Measurements from ENCODE around the gene SF1. TPM values are rescaled to one million over a fixed set of nuclear protein-coding genes. Genes with fewer than 3 reads are reported as not detected.

SF1 gene
- total RNA-seq, 4 donors from 2014 or later = 199 to 285 (median 234) TPM

GRCh38 chr11:64770120-64770519 is 8.2 kb downstream of the SF1 start:
- WGBS = 86% methylated on average over 12 of the region's 12 CpGs
- no peak for DNase-seq (ENCODE audit: extremely low spot score)
- TF ChIP-seq POLR2AphosphoS5 (IDR thresholded peaks at IDR 0.05) (no peak), CTCF (IDR thresholded peaks at IDR 0.05) (no peak), POLR2A (IDR thresholded peaks at IDR 0.05; ENCODE audit: low read depth) (no peak), EP300 (IDR thresholded peaks at IDR 0.05) (no peak)
- Histone ChIP-seq H3K4me3 (no peak overlapping the region), H3K36me3 (peaks cover 92 to 100% (median 99%) of the 10 kb centered on the region in 4 donors), H3K4me1 (peaks cover 50 to 82% (median 73%) of the 10 kb centered on the region in 4 donors), H3K9me3 (no peaks in the 10 kb centered on the region), H3K27me3 (no peaks in the 10 kb centered on the region), H3K27ac (replicated peaks in 1 of 4) (peak overlapping the region in 2 of 4 donors; percentile 5 to 88)
- intact Hi-C loops (cut with DNase I) = no loop called here

- Histone ChIP-seq H3K27me3 (no peaks in the 10 kb centered on the region), H3K4me3 (no peak overlapping the region), H3K9me3 (no peaks in the 10 kb centered on the region), H3K36me3 (peaks cover 92 to 100% (median 99%) of the 10 kb centered on the region in 4 donors), H3K4me1 (peaks cover 50 to 82% (median 73%) of the 10 kb centered on the region in 4 donors), H3K27ac (replicated peaks in 1 of 4) (peak overlapping the region in 3 of 4 donors; percentile 24 to 88 (median 69))
- TF ChIP-seq POLR2AphosphoS5 (IDR thresholded peaks at IDR 0.05) = peak in 1 of 2 donors; percentile 6
- TF ChIP-seq POLR2A (IDR thresholded peaks at IDR 0.05; ENCODE audit: low read depth) = no peak
- DNase-seq (ENCODE audit: extremely low spot score) = no peak
- intact Hi-C loops (cut with DNase I) = no loop called here
- 88% methylated on average over 6 of the region's 6 CpGs for WGBS
These were observed 9.1 kb downstream of the SF1 start for GRCh38 chr11:64769283-64769682.

DNA sequence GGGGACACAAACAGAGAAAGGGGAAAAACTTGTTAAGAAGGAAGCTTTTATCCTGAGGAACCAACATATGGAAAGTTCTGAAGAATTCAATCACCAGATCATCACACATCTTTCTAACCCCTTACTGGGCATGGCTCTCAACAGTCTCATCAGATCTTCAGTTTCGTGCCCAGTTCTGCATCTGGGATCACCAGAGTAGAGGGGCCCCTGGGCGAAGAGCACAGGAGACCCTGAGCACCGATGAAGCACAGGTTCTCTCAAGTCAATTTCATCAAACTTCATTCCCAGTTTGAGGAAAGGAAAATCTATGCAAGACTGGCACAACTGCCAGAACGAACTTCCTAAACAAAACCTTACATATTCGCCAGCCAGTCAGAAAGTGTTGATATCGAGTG is 10.0 kb downstream of the SF1 start:
- no peaks in the 10 kb centered on the region for H3K27me3 ChIP-seq
- H3K4me3 ChIP-seq = no peak overlapping the region
- intact Hi-C loops (cut with DNase I) = no loop called here
- peaks cover 50 to 82% (median 73%) of the 10 kb centered on the region in 4 donors for H3K4me1 ChIP-seq
- no peaks in the 10 kb centered on the region for H3K9me3 ChIP-seq
- TF ChIP-seq POLR2AphosphoS5 (IDR thresholded peaks at IDR 0.05) (no peak), POLR2A (IDR thresholded peaks at IDR 0.05; ENCODE audit: low read depth) (no peak), CTCF (IDR thresholded peaks at IDR 0.05) (no peak), EP300 (IDR thresholded peaks at IDR 0.05) (no peak)
- 78% methylated on average over 6 of the region's 6 CpGs for WGBS
- H3K36me3 ChIP-seq = peaks cover 84 to 100% (median 98%) of the 10 kb centered on the region in 4 donors
- peak overlapping the region; percentile 69 to 88 (median 80) for H3K27ac ChIP-seq (replicated peaks in 1 of 4)
- no peak for DNase-seq (ENCODE audit: extremely low spot score)

DNA sequence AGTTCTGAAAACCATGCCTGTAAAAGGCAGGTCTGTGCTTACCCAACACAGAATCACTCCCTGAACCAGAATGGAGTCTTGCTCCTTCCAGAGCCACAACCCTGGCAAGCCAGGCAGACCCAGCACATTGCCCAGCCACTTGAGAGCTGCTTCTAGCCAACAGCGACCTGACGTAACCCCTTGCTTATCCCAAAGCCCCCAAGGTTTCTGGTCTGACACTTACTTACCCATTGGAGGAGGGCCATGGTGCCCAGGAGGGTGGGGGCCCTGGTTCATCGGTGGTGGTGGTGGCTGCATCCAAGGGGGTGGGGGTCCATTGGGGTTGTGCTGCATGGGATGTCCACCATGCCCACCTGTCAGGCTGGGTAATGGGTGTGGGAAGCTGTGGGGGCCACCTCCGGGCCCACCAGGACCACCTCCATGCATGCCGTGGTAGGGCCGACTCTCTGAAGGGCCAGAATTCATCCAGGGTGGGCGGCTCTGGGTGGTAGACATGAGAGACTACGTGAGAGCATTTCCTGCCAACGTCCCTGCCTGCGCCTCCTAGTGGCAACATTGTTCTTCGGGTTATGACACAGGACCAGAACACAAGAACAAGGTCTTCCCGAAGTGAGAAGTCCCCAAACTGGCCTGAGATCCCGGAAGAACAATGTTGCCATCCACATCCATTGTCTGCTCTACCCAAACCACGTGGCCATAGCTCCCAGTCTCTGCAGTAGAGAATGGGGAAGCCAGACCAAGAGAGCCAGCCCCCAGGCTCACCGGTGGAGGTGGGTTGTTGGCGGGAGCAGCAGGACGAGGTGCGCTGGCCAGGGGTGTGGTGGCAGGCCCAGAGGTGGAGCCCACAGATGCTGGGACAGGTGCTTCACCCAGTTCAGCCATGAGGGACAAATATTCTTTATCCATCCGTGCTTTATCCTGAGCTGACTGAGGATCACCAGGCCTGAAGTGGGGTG is 10.7 kb downstream of the SF1 start:
- DNase-seq (ENCODE audit: extremely low spot score) = no peak
- Histone ChIP-seq H3K36me3 (peaks cover 80 to 100% (median 97%) of the 10 kb centered on the region in 4 donors), H3K4me1 (peaks cover 50 to 82% (median 73%) of the 10 kb centered on the region in 4 donors), H3K27ac (replicated peaks in 1 of 4) (peak overlapping the region; percentile 69 to 88 (median 80)), H3K9me3 (no peaks in the 10 kb centered on the region), H3K27me3 (no peaks in the 10 kb centered on the region), H3K4me3 (no peak overlapping the region)
- 52% methylated on average over 11 of the region's 19 CpGs for WGBS
- no peak for TF ChIP-seq POLR2A (IDR thresholded peaks at IDR 0.05; ENCODE audit: low read depth)
- TF ChIP-seq CTCF (IDR thresholded peaks at IDR 0.05) = peak; percentile 70 to 82 (median 76)
- TF ChIP-seq EP300 (IDR thresholded peaks at IDR 0.05) = no peak
- peak in 1 of 2 donors; percentile 25 for TF ChIP-seq POLR2AphosphoS5 (IDR thresholded peaks at IDR 0.05)
- intact Hi-C loops (cut with DNase I) = no loop called here

- TF ChIP-seq EP300 (IDR thresholded peaks at IDR 0.05) (no peak), CTCF (IDR thresholded peaks at IDR 0.05) (no peak), POLR2A (IDR thresholded peaks at IDR 0.05; ENCODE audit: low read depth) (no peak), POLR2AphosphoS5 (IDR thresholded peaks at IDR 0.05) (no peak)
- H3K27me3 ChIP-seq = no peaks in the 10 kb centered on the region
- WGBS = 84% methylated on average over 10 of the region's 11 CpGs
- H3K4me1 ChIP-seq = peaks cover 50 to 82% (median 73%) of the 10 kb centered on the region in 4 donors
- no peak overlapping the region for H3K4me3 ChIP-seq
- H3K27ac ChIP-seq (replicated peaks in 1 of 4) = peak overlapping the region; percentile 69 to 88 (median 80)
- H3K36me3 ChIP-seq = peaks cover 73 to 100% (median 95%) of the 10 kb centered on the region in 4 donors
- intact Hi-C loops (cut with DNase I) = no loop called here
- no peaks in the 10 kb centered on the region for H3K9me3 ChIP-seq
- no peak for DNase-seq (ENCODE audit: extremely low spot score)
These were observed 11.5 kb downstream of the SF1 start for GRCh38 chr11:64766881-64767280.

All from esophagus muscularis mucosa (tissue), 4 donors.